ENCODE data around the gene DHX30.

DNA sequence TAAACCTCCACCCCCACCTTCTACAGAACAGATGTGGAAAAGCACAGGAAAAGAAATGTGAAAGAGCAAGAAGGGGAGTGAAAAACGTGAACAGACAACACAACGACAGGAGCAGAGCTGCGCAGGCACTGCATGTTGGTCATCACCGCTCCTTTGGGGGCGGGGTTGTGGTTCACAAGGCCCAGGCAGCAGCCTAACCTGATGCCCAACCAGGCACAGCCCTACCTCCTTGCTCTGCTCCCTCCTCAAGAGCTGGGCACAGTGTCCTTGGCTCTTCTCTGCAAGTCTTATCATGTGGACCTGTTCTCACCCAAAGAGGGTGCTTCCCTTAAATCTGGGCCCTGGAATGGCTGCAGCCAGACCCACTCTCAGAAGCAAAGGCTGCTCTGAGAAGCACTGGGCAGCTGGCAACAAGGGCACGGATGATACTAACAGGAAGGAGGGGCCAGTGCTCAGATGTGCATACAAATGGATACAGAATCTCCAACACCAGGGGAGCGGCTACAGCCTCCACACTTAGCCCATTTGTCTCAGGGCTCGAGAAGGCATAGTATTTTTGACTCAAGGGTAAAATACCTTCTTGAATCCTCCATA, 64.6 kb downstream of the DHX30 start:
- no peak for TF ChIP-seq EZH2 (IDR thresholded peaks at IDR 0.05; ENCODE audit: insufficient read depth, low read length)
- TF ChIP-seq, protein P1, sequence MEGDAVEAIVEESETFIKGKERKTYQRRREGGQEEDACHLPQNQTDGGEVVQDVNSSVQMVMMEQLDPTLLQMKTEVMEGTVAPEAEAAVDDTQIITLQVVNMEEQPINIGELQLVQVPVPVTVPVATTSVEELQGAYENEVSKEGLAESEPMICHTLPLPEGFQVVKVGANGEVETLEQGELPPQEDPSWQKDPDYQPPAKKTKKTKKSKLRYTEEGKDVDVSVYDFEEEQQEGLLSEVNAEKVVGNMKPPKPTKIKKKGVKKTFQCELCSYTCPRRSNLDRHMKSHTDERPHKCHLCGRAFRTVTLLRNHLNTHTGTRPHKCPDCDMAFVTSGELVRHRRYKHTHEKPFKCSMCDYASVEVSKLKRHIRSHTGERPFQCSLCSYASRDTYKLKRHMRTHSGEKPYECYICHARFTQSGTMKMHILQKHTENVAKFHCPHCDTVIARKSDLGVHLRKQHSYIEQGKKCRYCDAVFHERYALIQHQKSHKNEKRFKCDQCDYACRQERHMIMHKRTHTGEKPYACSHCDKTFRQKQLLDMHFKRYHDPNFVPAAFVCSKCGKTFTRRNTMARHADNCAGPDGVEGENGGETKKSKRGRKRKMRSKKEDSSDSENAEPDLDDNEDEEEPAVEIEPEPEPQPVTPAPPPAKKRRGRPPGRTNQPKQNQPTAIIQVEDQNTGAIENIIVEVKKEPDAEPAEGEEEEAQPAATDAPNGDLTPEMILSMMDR (IDR thresholded peaks at IDR 0.05; ENCODE audit: insufficient read depth, low read depth, low read length): no peak

All from astrocyte (in vitro differentiated cells and primary cell).